Lung (tissue), 12 donors: ENCODE data around the gene TRIM6. TPM values are rescaled to one million over a fixed set of nuclear protein-coding genes. Genes with fewer than 3 reads are reported as not detected.
A peak's percentile ranks its signal among the peaks of the same experiment; 100 is the strongest.

Experiments used
- ATAC-seq: fragments of 200-7000 bp; cut with Tn5 transposase; one replicate; pipeline ENCODE4 v1.9.1; 2020; ENCODE audit warnings: moderate number of reproducible peaks; ENCODE audit not compliant: insufficient read depth, low FRiP score
- DNase-seq, 3 donors: peaks; one replicate each; pipeline ENCODE4 v3.0.0-alpha.2; 2013 to 2017
- H3K27ac ChIP-seq, 2 donors: one replicate each; pipeline ENCODE4 v1.5.1; 2013; ENCODE audit warnings: mild to moderate bottlenecking in 2 of 2, moderate library complexity in 2 of 2, control low read depth in 1 of 2, inconsistent platforms in 1 of 2, low read depth in 1 of 2, low read length in 1 of 2
- H3K27me3 ChIP-seq, 3 donors: one replicate each; pipeline ENCODE4 v1.5.1; 2013; ENCODE audit warnings: low read length in 2 of 3; ENCODE audit not compliant: control insufficient read depth in 3 of 3, insufficient read depth in 3 of 3
- H3K36me3 ChIP-seq, 4 donors: one replicate each; pipeline ENCODE4 v1.5.1; 2013; ENCODE audit warnings: low read length in 4 of 4, mild to moderate bottlenecking in 1 of 4, moderate library complexity in 1 of 4; ENCODE audit not compliant: control insufficient read depth in 4 of 4, insufficient read depth in 4 of 4
- H3K4me1 ChIP-seq, 5 donors: one replicate each; pipeline ENCODE4 v1.5.1; 2013; ENCODE audit warnings: low read length in 5 of 5, mild to moderate bottlenecking in 2 of 5, moderate library complexity in 1 of 5; ENCODE audit not compliant: control insufficient read depth in 5 of 5, insufficient read depth in 5 of 5
- H3K4me3 ChIP-seq: one replicate; pipeline ENCODE4 v1.5.1; 2013; ENCODE audit warnings: mild to moderate bottlenecking, control low read depth, moderate library complexity
- H3K9ac ChIP-seq, 2 donors: one replicate each; pipeline ENCODE4 v1.5.1; 2013; ENCODE audit warnings: low read length in 2 of 2, control low read depth in 1 of 2; ENCODE audit not compliant: insufficient read depth in 1 of 2
- H3K9me3 ChIP-seq, 4 donors: one replicate each; pipeline ENCODE4 v1.5.1; 2013; ENCODE audit warnings: low read length in 3 of 4, mild to moderate bottlenecking in 1 of 4, moderate library complexity in 1 of 4; ENCODE audit not compliant: control insufficient read depth in 4 of 4, insufficient read depth in 3 of 4
- WGBS, 2 donors: extraction: QIAGEN DNeasy Blood & Tissue Kit; methylation state at CpG; one replicate each; pipeline ENCODE4 v1.1.7; 2013; 5-methylcytosine and 5-hydroxymethylcytosine counted together
- polyA plus RNA-seq, 2 donors: library from polyadenylated mRNA; stranded (reverse); fragments of 200-250 nt; gene quantifications; one replicate each; pipeline ENCODE4 v1.2.1, GENCODE V29; 2013
- total RNA-seq, 2 donors: library from RNA; depleted of rRNA in 1 of 2; stranded (reverse); fragments of >200 nt in 1 of 2; gene quantifications; one replicate each; pipeline ENCODE4 v1.2.1, GENCODE V29; 2014 to 2021
- TF ChIP-seq, protein P1 (sequence below): IDR thresholded peaks from 2 replicates; pipeline ENCODE4 v1.5.1; 2012; ENCODE audit warnings: mild to moderate bottlenecking; ENCODE audit errors: control extremely low read depth, extremely low read depth
- donor health status: control.
- donor health status: control.
- donor health status: Bipolar disorder and iron deficiency.
- donor health status: healthy.
- donor health status: DM: yes; HTN: yes; CAD: no.

Gene TRIM6
- total and polyA plus RNA-seq, 4 donors, result 2.1 to 4.2 (median 2.8) TPM

DNA sequence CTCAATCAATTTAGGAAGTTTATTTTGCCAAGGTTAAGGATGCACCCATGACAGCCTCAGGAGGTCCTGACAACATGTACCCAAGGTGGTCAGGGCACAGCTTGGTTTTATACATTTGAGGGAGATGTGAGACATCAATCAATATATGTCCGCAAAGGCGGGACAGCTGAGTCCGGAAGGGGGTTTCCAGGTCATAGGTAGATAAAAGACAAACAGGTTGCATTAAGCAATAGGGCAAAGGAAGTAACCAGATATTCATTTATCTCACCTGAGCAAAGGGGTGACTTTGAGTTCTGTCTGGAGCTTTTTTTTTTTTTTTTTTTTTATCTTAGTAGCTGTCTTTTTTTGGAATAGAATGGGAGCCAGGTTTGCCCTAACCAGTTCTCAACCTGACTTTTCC, 26.4 kb downstream of the TRIM6 start:
- DNase-seq (no peak), ATAC-seq (no peak)
- Histone ChIP-seq H3K27ac (no peak overlapping the region), H3K9ac (no peak overlapping the region), H3K9me3 (no peaks in the 10 kb centered on the region), H3K27me3 (no peaks in the 10 kb centered on the region), H3K36me3 (no peaks in the 10 kb centered on the region), H3K4me1 (peaks cover 3 to 18% (median 10%) of the 10 kb centered on the region in 5 donors), H3K4me3 (no peak overlapping the region)
- TF ChIP-seq, protein P1, sequence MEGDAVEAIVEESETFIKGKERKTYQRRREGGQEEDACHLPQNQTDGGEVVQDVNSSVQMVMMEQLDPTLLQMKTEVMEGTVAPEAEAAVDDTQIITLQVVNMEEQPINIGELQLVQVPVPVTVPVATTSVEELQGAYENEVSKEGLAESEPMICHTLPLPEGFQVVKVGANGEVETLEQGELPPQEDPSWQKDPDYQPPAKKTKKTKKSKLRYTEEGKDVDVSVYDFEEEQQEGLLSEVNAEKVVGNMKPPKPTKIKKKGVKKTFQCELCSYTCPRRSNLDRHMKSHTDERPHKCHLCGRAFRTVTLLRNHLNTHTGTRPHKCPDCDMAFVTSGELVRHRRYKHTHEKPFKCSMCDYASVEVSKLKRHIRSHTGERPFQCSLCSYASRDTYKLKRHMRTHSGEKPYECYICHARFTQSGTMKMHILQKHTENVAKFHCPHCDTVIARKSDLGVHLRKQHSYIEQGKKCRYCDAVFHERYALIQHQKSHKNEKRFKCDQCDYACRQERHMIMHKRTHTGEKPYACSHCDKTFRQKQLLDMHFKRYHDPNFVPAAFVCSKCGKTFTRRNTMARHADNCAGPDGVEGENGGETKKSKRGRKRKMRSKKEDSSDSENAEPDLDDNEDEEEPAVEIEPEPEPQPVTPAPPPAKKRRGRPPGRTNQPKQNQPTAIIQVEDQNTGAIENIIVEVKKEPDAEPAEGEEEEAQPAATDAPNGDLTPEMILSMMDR, result no peak
- 96 to 99% methylated on average over 3 of the region's 3 CpGs for WGBS, 2 donors

DNA sequence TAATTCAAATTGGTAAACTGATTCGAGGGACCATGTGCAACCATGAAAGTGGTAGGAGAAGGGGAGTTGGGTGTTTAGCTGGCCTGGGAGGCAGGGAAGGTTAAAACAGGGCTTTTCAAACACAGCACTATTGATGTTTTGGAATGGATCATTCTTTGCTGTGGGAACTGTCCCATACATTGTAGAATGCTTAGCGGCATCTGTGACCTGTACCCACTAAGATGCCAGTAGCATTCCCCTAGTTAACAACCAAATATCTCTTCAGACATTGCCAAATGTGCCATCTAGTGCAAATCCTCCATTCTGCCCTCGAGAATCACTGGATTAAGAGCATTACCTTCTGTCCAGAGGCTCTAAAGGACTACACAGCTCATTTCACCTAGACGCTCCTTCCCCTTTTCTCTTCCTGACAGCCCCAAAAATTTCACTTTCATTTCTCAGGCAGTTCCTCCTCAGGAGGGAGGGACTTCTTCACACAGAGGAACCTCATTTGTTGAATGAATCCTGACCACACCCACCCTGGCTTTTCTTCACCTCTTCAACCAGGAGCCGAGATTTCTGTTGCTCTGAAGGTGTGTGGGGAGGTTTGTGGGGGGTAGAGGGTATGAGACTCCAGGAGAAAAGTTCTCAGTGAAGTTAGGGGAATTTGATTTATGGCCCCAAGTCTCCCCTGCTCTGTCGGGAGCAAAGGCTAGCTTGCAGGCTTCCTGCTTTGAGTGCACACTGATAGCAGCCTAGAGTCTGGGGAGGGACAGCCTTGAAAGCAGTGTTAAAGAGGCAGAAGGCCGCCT, 28.2 kb downstream of the TRIM6 start, which contains the start of gene TRIM34:
Gene TRIM34 (plus strand): TSS at position 513 of the 791 bp plus-strand sequence. CDS start 7,331 bp downstream, outside the sequence.
- DNase-seq, result peak; percentile 66 to 90 (median 86)

DNA sequence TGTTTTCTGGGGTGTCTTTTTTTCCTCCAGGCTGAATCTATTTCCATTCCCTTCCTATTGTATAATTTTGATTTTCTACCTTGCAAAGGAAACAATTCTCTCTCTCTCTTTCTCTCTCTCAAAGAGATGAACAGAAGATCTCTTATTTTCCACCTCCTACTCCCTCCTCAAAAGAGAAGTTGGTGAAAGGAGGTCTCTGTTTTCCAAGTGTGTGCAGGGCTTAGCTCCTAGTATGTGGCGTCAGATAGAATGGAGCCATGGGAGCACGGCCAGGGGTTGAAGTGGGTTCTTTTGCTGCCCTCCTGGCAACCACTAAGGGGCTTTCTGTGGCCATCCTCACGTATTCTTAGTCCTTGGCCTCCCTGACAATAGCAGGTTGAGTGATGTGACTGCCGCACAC, 28.8 kb downstream of the TRIM6 start:
- TF ChIP-seq, protein P1, result no peak
- Histone ChIP-seq H3K36me3 (no peaks in the 10 kb centered on the region), H3K27me3 (no peaks in the 10 kb centered on the region), H3K4me3 (peak overlapping the region; percentile 56), H3K4me1 (peaks cover 3 to 18% (median 10%) of the 10 kb centered on the region in 5 donors), H3K9ac (peak overlapping the region; percentile 50 to 91), H3K27ac (peak overlapping the region; percentile 57 to 85), H3K9me3 (no peaks in the 10 kb centered on the region)
- ATAC-seq (no peak), DNase-seq (peak in 1 of 3 donors; percentile 19)
- 27 to 28% methylated on average over 4 of the region's 4 CpGs for WGBS, 2 donors

More for the DNA sequence above, 28.2 kb downstream of the TRIM6 start, which contains the start of gene TRIM34:
- Histone ChIP-seq H3K4me3 (peak within 1 kb of the TSS; percentile 56), H3K4me1 (peaks cover 3 to 18% (median 10%) of the 10 kb centered on the region in 5 donors), H3K9ac (peak within 1 kb of the TSS; percentile 50 to 91), H3K9me3 (no peaks in the 10 kb centered on the region), H3K27me3 (no peaks in the 10 kb centered on the region), H3K36me3 (no peaks in the 10 kb centered on the region), H3K27ac (peak within 1 kb of the TSS; percentile 57 to 85)
- ATAC-seq, result peak; percentile 92
- 12 to 18% methylated on average over 7 of the region's 7 CpGs for WGBS, 2 donors
- TF ChIP-seq, protein P1, result no peak
